Measurements from ENCODE around the gene LGALS7B. TPM values are rescaled to one million over a fixed set of nuclear protein-coding genes. Genes with fewer than 3 reads are reported as not detected.
A peak's percentile ranks its signal among the peaks of the same experiment; 100 is the strongest.
"Not testable (repeated sequence)": the region's sequence is repeated elsewhere in the genome, so short reads cannot be mapped to it uniquely, and the experiment has no call there.

The LGALS7B gene
- total RNA-seq, 4 donors from 2014 or later = not detected

GRCh38 chr19:38819231-38819920, 30.4 kb downstream of the LGALS7B start:
- 44 to 67% methylated on average over 9 to 13 of the region's 13 CpGs for WGBS, 2 donors (ENCODE audit: low coverage in 1 of 2)
- intact Hi-C loops (cut with DNase I; ENCODE audit: low total_unique reads) (no loop called here), in situ Hi-C loops (cut with MboI; ENCODE audit: low pct_ligation_motif_present in 1 of 4, low pct_unique_long_range_greater_than_20kb in 1 of 4, low sequenced_read_pairs in 3 of 4) (no loop called here)
- Histone ChIP-seq H3K27me3 (no peaks in the 10 kb centered on the region), H3K27ac (peak overlapping the region; percentile 85 to 94 (median 88)), H3K36me3 (peaks cover 0 to 20% (median 6%) of the 10 kb centered on the region in 4 donors), H3K9me3 (no peaks in the 10 kb centered on the region), H3K4me1 (peaks cover 4 to 65% (median 46%) of the 10 kb centered on the region in 4 donors), H3K4me3 (peak overlapping the region in 1 of 4 donors; percentile 10)
- peak; percentile 90 for DNase-seq
- TF ChIP-seq EP300 (IDR thresholded peaks at IDR 0.05; ENCODE audit: low read depth) (peak; percentile 42), POLR2A (IDR thresholded peaks at IDR 0.05) (peak; percentile 18), CTCF (IDR thresholded peaks at IDR 0.05) (no peak), POLR2AphosphoS5 (IDR thresholded peaks at IDR 0.05) (peak; percentile 35 to 86 (median 73))

- H3K27ac ChIP-seq = peak overlapping the region; percentile 85 to 94 (median 88)
- intact Hi-C loops (cut with DNase I; ENCODE audit: low total_unique reads); DNase-seq; in situ Hi-C loops (cut with MboI; ENCODE audit: low pct_ligation_motif_present in 1 of 4, low pct_unique_long_range_greater_than_20kb in 1 of 4, low sequenced_read_pairs in 3 of 4); H3K9me3 ChIP-seq; H3K27me3 ChIP-seq: not testable (repeated sequence)
- H3K4me3 ChIP-seq = peak overlapping the region in 1 of 4 donors; percentile 4
- H3K36me3 ChIP-seq = peaks cover 0 to 11% (median 6%) of the 10 kb centered on the region in 4 donors
- H3K4me1 ChIP-seq = peaks cover 4 to 54% (median 32%) of the 10 kb centered on the region in 4 donors
- WGBS, 2 donors (ENCODE audit: low coverage in 1 of 2) = 80 to 98% methylated on average over 2 to 20 of the region's 29 CpGs
Observed at GRCh38 chr19:38821230-38821825, 32.3 kb downstream of the LGALS7B start.

GRCh38 chr19:38825936-38826335, 36.9 kb downstream of the LGALS7B start:
- peaks cover 0 to 13% (median 4%) of the 10 kb centered on the region in 4 donors for H3K36me3 ChIP-seq
- in situ Hi-C loops (cut with MboI; ENCODE audit: low pct_ligation_motif_present in 1 of 4, low pct_unique_long_range_greater_than_20kb in 1 of 4, low sequenced_read_pairs in 3 of 4); intact Hi-C loops (cut with DNase I; ENCODE audit: low total_unique reads); H3K27ac ChIP-seq; H3K27me3 ChIP-seq; H3K4me3 ChIP-seq; DNase-seq; H3K9me3 ChIP-seq: not testable (repeated sequence)
- WGBS, 2 donors (ENCODE audit: low coverage in 1 of 2) = 87% methylated on average over 7 of the region's 7 CpGs; no CpG with 5 or more reads in 1 of the 2 donors
- H3K4me1 ChIP-seq = peaks cover 19 to 55% (median 25%) of the 10 kb centered on the region in 4 donors

GRCh38 chr19:38826856-38827551, 38.0 kb downstream of the LGALS7B start:
- Histone ChIP-seq H3K27ac (no peak overlapping the region), H3K27me3 (no peaks in the 10 kb centered on the region), H3K36me3 (peaks cover 0 to 13% (median 4%) of the 10 kb centered on the region in 4 donors), H3K4me3 (no peak overlapping the region), H3K9me3 (no peaks in the 10 kb centered on the region), H3K4me1 (peaks cover 15 to 49% (median 24%) of the 10 kb centered on the region in 4 donors)
- no peak for TF ChIP-seq POLR2AphosphoS5 (IDR thresholded peaks at IDR 0.05)
- intact Hi-C loops (cut with DNase I; ENCODE audit: low total_unique reads) = no loop called here
- 62 to 71% methylated on average over 2 to 6 of the region's 6 CpGs for WGBS, 2 donors (ENCODE audit: low coverage in 1 of 2)
- in situ Hi-C loops (cut with MboI; ENCODE audit: low pct_ligation_motif_present in 1 of 4, low pct_unique_long_range_greater_than_20kb in 1 of 4, low sequenced_read_pairs in 3 of 4) = no loop called here
- no peak for DNase-seq

- H3K27me3 ChIP-seq; H3K9me3 ChIP-seq; DNase-seq; intact Hi-C loops (cut with DNase I; ENCODE audit: low total_unique reads); H3K27ac ChIP-seq; in situ Hi-C loops (cut with MboI; ENCODE audit: low pct_ligation_motif_present in 1 of 4, low pct_unique_long_range_greater_than_20kb in 1 of 4, low sequenced_read_pairs in 3 of 4); H3K4me3 ChIP-seq: not testable (repeated sequence)
- Histone ChIP-seq H3K36me3 (peaks cover 0 to 13% (median 3%) of the 10 kb centered on the region in 4 donors), H3K4me1 (peaks cover 27 to 66% (median 32%) of the 10 kb centered on the region in 4 donors)
- 94 to 96% methylated on average over 6 to 7 of the region's 7 CpGs for WGBS, 2 donors (ENCODE audit: low coverage in 1 of 2)
Observed at GRCh38 chr19:38829203-38829602, 40.2 kb downstream of the LGALS7B start.
